K562 (cell line): Measurements from ENCODE around the gene LMCD1. TPM values are rescaled to one million over a fixed set of nuclear protein-coding genes. Genes with fewer than 3 reads are reported as not detected.

Experiments
- ATAC-seq: fragments of 200-7000 bp; cut with Tn5 transposase; 3 replicates; pipeline ENCODE4 v1.9.1; 2020; ENCODE audit warnings: moderate library complexity
- BruUV-seq: library from RNA; stranded (reverse); fragments of 400-500 nt; replicated peaks from 2 replicates; lab custom pipeline; 2021; lab: Mats Ljungman, UMichigan
- CTCF ChIA-PET: fragments of 300-600 bp; formaldehyde crosslinking; extraction: SDS; loops from one replicate; lab custom pipeline; 2021; ENCODE audit warnings: low intra/inter-chr PET ratio; lab: Yijun Ruan, JAX
- POLR2A ChIA-PET: fragments of 300-600, 350-650 bp; sonication (Branson Sonifier 250); formaldehyde crosslinking; extraction: SDS; loops from one replicate; lab custom pipeline; 2021; ENCODE audit warnings: antibody characterized with exemption, inconsistent platforms; lab: Yijun Ruan, JAX
- DNase-seq, 4 experiments: peaks; one replicate each; pipeline versions ENCODE4 v3.0.0 to v3.0.0-alpha.2; 2011 to 2018; ENCODE audit warnings: low spot score in 3 of 4, mixed read lengths in 3 of 4; ENCODE audit errors: extremely low read depth in 1 of 4
- FAIRE-seq: peaks from 2 replicates; lab custom pipeline; 2011; peaks lifted over from hg19 to GRCh38; lab: Jason Lieb, UNC
- H2AFZ ChIP-seq: 2 replicates; pipeline ENCODE4 v1.6.0; 2011; ENCODE audit warnings: low read depth, low read length, control low read depth, inconsistent platforms
- H3K27ac ChIP-seq: fragments of 200-600 bp; 3 replicates; pipeline ENCODE4 v1.8.0; 2011; ENCODE audit warnings: low read depth, mild to moderate bottlenecking, control low read depth, inconsistent platforms, low read length, moderate library complexity, mixed read lengths; ENCODE audit errors: extremely low read depth
- H3K27me3 ChIP-seq, 2 experiments: fragments of 300-600 bp in 1 of 2; 2 replicates in 1 of 2; 3 replicates in 1 of 2; pipeline versions ENCODE4 v1.6.0 to v1.8.0; 2011; ENCODE audit warnings: inconsistent platforms in 2 of 2, low read length in 2 of 2, mild to moderate bottlenecking in 1 of 2, mixed read lengths in 1 of 2, moderate library complexity in 1 of 2; ENCODE audit not compliant: control insufficient read depth in 2 of 2, insufficient read depth in 2 of 2
- H3K36me3 ChIP-seq: fragments of 300-600 bp; 3 replicates; pipeline ENCODE4 v1.8.0; 2011; ENCODE audit warnings: mild to moderate bottlenecking, low read length, inconsistent platforms; ENCODE audit not compliant: control insufficient read depth, insufficient read depth
- H3K4me1 ChIP-seq, 2 experiments: fragments of 200-600 bp in 1 of 2; replicated peaks in 1 of 2; 2 replicates in 1 of 2; 3 replicates in 1 of 2; pipeline versions ENCODE4 v1.5.1 to v1.8.0; 2011; ENCODE audit warnings: inconsistent platforms in 2 of 2, low read length in 2 of 2, mild to moderate bottlenecking in 1 of 2, mixed read lengths in 1 of 2, moderate library complexity in 1 of 2; ENCODE audit not compliant: control insufficient read depth in 2 of 2, insufficient read depth in 2 of 2
- H3K4me2 ChIP-seq: 2 replicates; pipeline ENCODE4 v1.6.1; 2011; ENCODE audit warnings: low read length, control low read depth, inconsistent platforms, mixed read lengths; ENCODE audit not compliant: insufficient read depth
- H3K4me3 ChIP-seq: fragments of 200-600 bp; sonication (generic), shearing (Covaris generic); 2 replicates; pipeline ENCODE4 v1.5.1; 2016; ENCODE audit warnings: control low read depth, inconsistent platforms
- H3K79me2 ChIP-seq: fragments of 200-600 bp; 3 replicates; pipeline ENCODE4 v1.8.0; 2011; ENCODE audit warnings: low read length, inconsistent platforms; ENCODE audit not compliant: control insufficient read depth, insufficient read depth
- H3K9ac ChIP-seq, 2 experiments: 2 replicates each; pipeline versions ENCODE4 v1.6.0 to v1.6.1; 2011; ENCODE audit warnings: low read depth in 2 of 2, low read length in 2 of 2, control low read depth in 1 of 2, inconsistent platforms in 1 of 2, mild to moderate bottlenecking in 1 of 2, mixed read lengths in 1 of 2; ENCODE audit not compliant: insufficient read depth in 1 of 2
- H3K9me1 ChIP-seq: one replicate; pipeline ENCODE4 v1.6.0; 2011; ENCODE audit warnings: inconsistent platforms, mild to moderate bottlenecking, low read length, moderate library complexity; ENCODE audit not compliant: control insufficient read depth, insufficient read depth
- H3K9me3 ChIP-seq: replicated peaks from 2 replicates; pipeline ENCODE4 v1.5.1; 2011; ENCODE audit warnings: low read depth, low read length, inconsistent platforms; ENCODE audit not compliant: control insufficient read depth, insufficient read depth
- H4K20me1 ChIP-seq: replicated peaks from 2 replicates; pipeline ENCODE4 v1.6.1; 2011; ENCODE audit warnings: low read length, inconsistent platforms, mixed read lengths; ENCODE audit not compliant: control insufficient read depth, insufficient read depth
- E4F1 ChIP-seq: fragments of 250-450 bp; sonication (Bioruptor Pico); IDR thresholded peaks from 2 replicates; pipeline ENCODE4 v1.5.0; 2021; ENCODE audit warnings: mild to moderate bottlenecking, borderline replicate concordance
- HDGF ChIP-seq: fragments of 450-650 bp; IDR thresholded peaks from 2 replicates; pipeline ENCODE4 v1.6.1; 2016
- KHSRP ChIP-seq: fragments of 450-650 bp; IDR thresholded peaks from 2 replicates; pipeline ENCODE4 v1.6.1; 2017
- MGA ChIP-seq: fragments of 450-650 bp; IDR thresholded peaks from 2 replicates; pipeline ENCODE4 v1.6.1; 2016; ENCODE audit warnings: mild to moderate bottlenecking, moderate library complexity
- NCOA2 ChIP-seq, 2 experiments: fragments of 450-650 bp; IDR thresholded peaks; 2 replicates each; pipeline ENCODE4 v1.6.1; 2018; ENCODE audit warnings: mild to moderate bottlenecking in 2 of 2, moderate library complexity in 1 of 2; ENCODE audit not compliant: partially characterized antibody in 2 of 2
- SUPT5H ChIP-seq: fragments of 450-650 bp; IDR thresholded peaks from 2 replicates; pipeline ENCODE4 v1.6.1; 2016
- TGIF2 ChIP-seq: sonication (generic); formaldehyde crosslinking; IDR thresholded peaks from 2 replicates; pipeline ENCODE4 v1.8.1; 2022; ENCODE audit warnings: mild to moderate bottlenecking, missing genetic modification reagents, moderate library complexity
- ZNF133 ChIP-seq: fragments of 250-450 bp; sonication (Bioruptor Pico); IDR thresholded peaks from 2 replicates; pipeline ENCODE4 v1.4.0; 2020; ENCODE audit warnings: mild to moderate bottlenecking
- ZNF77 ChIP-seq: fragments of 250-450 bp; sonication (Bioruptor Pico); IDR thresholded peaks from 2 replicates; pipeline ENCODE4 v1.5.0; 2020
- WGBS: fragments of 100-300 bp; shearing (Covaris generic); methylation state at CpG from one replicate; pipeline ENCODE4 v1.1.6; 2016; ENCODE audit warnings: low coverage, mixed read lengths; ENCODE audit not compliant: insufficient coverage; ENCODE audit errors: missing lambda C conversion rate; 5-methylcytosine and 5-hydroxymethylcytosine counted together
- in situ Hi-C: fragments of 300-500 bp; cut with MboI; formaldehyde crosslinking; loops from 4 replicates; pipeline ENCODE4 v1.15.0; 2018; ENCODE audit warnings: inconsistent platforms, mixed read lengths
- intact Hi-C: fragments of 100-400 bp; cut with micrococcal nuclease; formaldehyde crosslinking; loops from 2 replicates; pipeline ENCODE4 v1.14.2; 2022
- polyA plus RNA-seq, 8 experiments: library from polyadenylated mRNA; depleted of rRNA in 4 of 8; stranded (reverse) in 5 of 8; unstranded in 3 of 8; fragments of >200 nt; fragmentation: Nextera tagmentation in 2 of 8; fragmentation: Illumina TruSeq in 1 of 8; extraction: Ambion mirVana in 2 of 8; extraction: Trizol in 1 of 8; gene quantifications; 2 replicates each; pipeline versions ENCODE4 v1.2.1 to v1.2.3, GENCODE V29; 2011 to 2014; ENCODE audit warnings: inconsistent platforms in 1 of 8, missing spikeins in 1 of 8
- total RNA-seq, 7 experiments: library from RNA; depleted of rRNA in 6 of 7; stranded (reverse); fragments of >200 nt in 6 of 7; fragmentation: Illumina TruSeq in 2 of 7; extraction: Trizol in 2 of 7; gene quantifications; 2 replicates each; pipeline versions ENCODE4 v1.2.1 to v1.2.3, GENCODE V29; 2011 to 2021; ENCODE audit warnings: low replicate concordance in 1 of 7
- TF ChIP-seq, protein P1 (sequence below): sonication (generic); formaldehyde crosslinking; IDR thresholded peaks from 2 replicates; pipeline ENCODE4 v1.5.0; 2020; ENCODE audit warnings: missing genetic modification reagents

LMCD1 gene
- total and polyA plus RNA-seq, 9 of the 15 experiments (the other 6 are each of a cell fraction or from before 2014, with no cell fraction given) = 0.60 TPM; not detected in 8

- Histone ChIP-seq H3K4me2 (no peak overlapping the region), H3K27ac (no peak overlapping the region), H3K4me3 (no peak overlapping the region), H3K27me3 (no peaks in the 10 kb centered on the region), H3K4me1 (no peaks in the 10 kb centered on the region), H3K36me3 (no peaks in the 10 kb centered on the region), H3K9me1 (no peaks in the 10 kb centered on the region), H2AFZ (no peak overlapping the region), H3K79me2 (no peaks in the 10 kb centered on the region), H3K9ac (no peak overlapping the region), H3K9me3 (no peaks in the 10 kb centered on the region), H4K20me1 (no peaks in the 10 kb centered on the region)
- ATAC-seq (no peak), FAIRE-seq (no peak), DNase-seq (no peak)
- CTCF ChIA-PET = no interaction called here
- intact Hi-C loops = no loop called here
- WGBS = 0% methylated on average over 3 of the region's 3 CpGs
- POLR2A ChIA-PET = no interaction called here
- BruUV-seq = no TSS peak
- in situ Hi-C loops = no loop called here
- TF ChIP-seq NCOA2 (IDR thresholded peaks at IDR 0.05; ENCODE audit: partially characterized antibody in 2 of 2) (no peak), TGIF2 (CRISPR knock-in tag) (no peak), E4F1 (CRISPR knock-in tag) (no peak), MGA (no peak), HDGF (no peak), ZNF77 (no peak), ZNF133 (CRISPR knock-in tag) (no peak), KHSRP (no peak), SUPT5H (no peak)
- TF ChIP-seq, protein P1, sequence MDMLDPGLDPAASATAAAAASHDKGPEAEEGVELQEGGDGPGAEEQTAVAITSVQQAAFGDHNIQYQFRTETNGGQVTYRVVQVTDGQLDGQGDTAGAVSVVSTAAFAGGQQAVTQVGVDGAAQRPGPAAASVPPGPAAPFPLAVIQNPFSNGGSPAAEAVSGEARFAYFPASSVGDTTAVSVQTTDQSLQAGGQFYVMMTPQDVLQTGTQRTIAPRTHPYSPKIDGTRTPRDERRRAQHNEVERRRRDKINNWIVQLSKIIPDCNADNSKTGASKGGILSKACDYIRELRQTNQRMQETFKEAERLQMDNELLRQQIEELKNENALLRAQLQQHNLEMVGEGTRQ (CRISPR knock-in tag) = no peak
Observed at GRCh38 chr3:8456412-8456811, 45.2 kb upstream of the LMCD1 start.
